CD8-positive, alpha-beta memory T cell (primary cell): ENCODE results near the gene ZNF853. TPM values are rescaled to one million over a fixed set of nuclear protein-coding genes. Genes with fewer than 3 reads are reported as not detected.

Experiments
- CTCF ChIA-PET: fragments of 350-600 bp; sonication (Branson Sonifier 250); formaldehyde crosslinking; loops from one replicate; lab custom pipeline; 2021; ENCODE audit warnings: antibody characterized with exemption; lab: Charles Lee
- POLR2A ChIA-PET: fragments of 350-600 bp; sonication (Branson Sonifier 250); formaldehyde crosslinking; loops from one replicate; lab custom pipeline; 2021; ENCODE audit warnings: antibody characterized with exemption; lab: Charles Lee
- DNase-seq, 5 donors: peaks; one replicate each; pipeline versions ENCODE4 v3.0.0 to v3.0.0-alpha.2; 2020 to 2022; ENCODE audit warnings: mixed read lengths in 1 of 5
- H3K27ac ChIP-seq: one replicate; pipeline ENCODE4 v1.7.0; 2013; ENCODE audit warnings: low read depth, mild to moderate bottlenecking, low read length, moderate library complexity
- H3K27me3 ChIP-seq: 2 replicates; pipeline ENCODE4 v1.7.0; 2013; ENCODE audit warnings: low read length, mild to moderate bottlenecking; ENCODE audit not compliant: insufficient read depth, poor library complexity, severe bottlenecking
- H3K36me3 ChIP-seq: 2 replicates; pipeline ENCODE4 v1.7.0; 2013; ENCODE audit warnings: mild to moderate bottlenecking, low read length, moderate library complexity; ENCODE audit not compliant: insufficient read depth
- H3K4me1 ChIP-seq: 2 replicates; pipeline ENCODE4 v1.7.0; 2013; ENCODE audit warnings: mild to moderate bottlenecking, low read length, moderate library complexity; ENCODE audit not compliant: insufficient read depth
- H3K4me3 ChIP-seq: 2 replicates; pipeline ENCODE4 v1.7.0; 2013; ENCODE audit warnings: mild to moderate bottlenecking, low read length
- H3K9me3 ChIP-seq: 2 replicates; pipeline ENCODE4 v1.7.0; 2013; ENCODE audit warnings: mild to moderate bottlenecking, low read length
- H3K27ac Mint-ChIP-seq, 8 donors: one replicate each; pipeline ENCODE4 v1.8.0; 2020 to 2021; ENCODE audit warnings: mixed read lengths in 8 of 8, mild to moderate bottlenecking in 6 of 8, inconsistent platforms in 3 of 8, moderate library complexity in 3 of 8
- H3K27me3 Mint-ChIP-seq, 2 donors: one replicate each; pipeline ENCODE4 v1.8.0; 2020 to 2021; ENCODE audit warnings: mixed read lengths in 2 of 2, mild to moderate bottlenecking in 1 of 2, moderate library complexity in 1 of 2
- H3K36me3 Mint-ChIP-seq, 3 donors: one replicate each; pipeline ENCODE4 v1.8.0; 2020 to 2021; ENCODE audit warnings: mixed read lengths in 3 of 3, inconsistent platforms in 1 of 3, mild to moderate bottlenecking in 1 of 3
- H3K4me1 Mint-ChIP-seq, 3 donors: one replicate each; pipeline ENCODE4 v1.8.0; 2020 to 2021; ENCODE audit warnings: mixed read lengths in 3 of 3, inconsistent platforms in 1 of 3, mild to moderate bottlenecking in 1 of 3
- H3K4me3 Mint-ChIP-seq, 7 donors: one replicate each; pipeline ENCODE4 v1.8.0; 2020 to 2021; ENCODE audit warnings: mixed read lengths in 7 of 7, mild to moderate bottlenecking in 6 of 7, moderate library complexity in 4 of 7, inconsistent platforms in 2 of 7
- H3K9me3 Mint-ChIP-seq, 5 donors: one replicate each; pipeline ENCODE4 v1.8.0; 2020 to 2022; ENCODE audit warnings: mixed read lengths in 5 of 5, mild to moderate bottlenecking in 3 of 5, moderate library complexity in 2 of 5, inconsistent platforms in 1 of 5
- polyA plus RNA-seq: library from polyadenylated mRNA; unstranded; fragments of 300-500 nt; fragmentation: Illumina TruSeq; gene quantifications from one replicate; pipeline ENCODE4 v1.2.3, GENCODE V29; 2021
- total RNA-seq, 2 experiments: library from RNA; stranded (reverse); gene quantifications; one replicate each; pipeline ENCODE4 v1.2.3, GENCODE V29; 2021

ZNF853 gene
- total and polyA plus RNA-seq, 3 experiments from 2014 or later, result 3.5 to 11.2 (median 4.5) TPM

- no peaks in the 10 kb centered on the region for H3K27me3 Mint-ChIP-seq
- H3K4me3 ChIP-seq, result no peak overlapping the region
- CTCF ChIA-PET, result no interaction called here
- peak overlapping the region; percentile 61 to 96 (median 90) for H3K27ac Mint-ChIP-seq
- no peak for DNase-seq
- H3K9me3 ChIP-seq, result no peaks in the 10 kb centered on the region
- H3K4me1 ChIP-seq, result peaks cover 22% of the 10 kb centered on the region
- no peaks in the 10 kb centered on the region for H3K27me3 ChIP-seq
- peak overlapping the region; percentile 64 to 90 (median 85) for H3K4me3 Mint-ChIP-seq
- no peaks in the 10 kb centered on the region for H3K9me3 Mint-ChIP-seq
- H3K4me1 Mint-ChIP-seq, result peaks cover 25 to 44% (median 31%) of the 10 kb centered on the region in 3 donors
- peaks cover 0 to 56% (median 4%) of the 10 kb centered on the region in 3 donors for H3K36me3 Mint-ChIP-seq
- no peak overlapping the region for H3K27ac ChIP-seq
- POLR2A ChIA-PET, result no interaction called here
- H3K36me3 ChIP-seq, result no peaks in the 10 kb centered on the region
Observed at GRCh38 chr7:6639627-6640026, 24.2 kb downstream of the ZNF853 start.

GRCh38 chr7:6640246-6640721 lies 24.9 kb downstream of the ZNF853 start:
- H3K9me3 Mint-ChIP-seq, result no peaks in the 10 kb centered on the region

DNA sequence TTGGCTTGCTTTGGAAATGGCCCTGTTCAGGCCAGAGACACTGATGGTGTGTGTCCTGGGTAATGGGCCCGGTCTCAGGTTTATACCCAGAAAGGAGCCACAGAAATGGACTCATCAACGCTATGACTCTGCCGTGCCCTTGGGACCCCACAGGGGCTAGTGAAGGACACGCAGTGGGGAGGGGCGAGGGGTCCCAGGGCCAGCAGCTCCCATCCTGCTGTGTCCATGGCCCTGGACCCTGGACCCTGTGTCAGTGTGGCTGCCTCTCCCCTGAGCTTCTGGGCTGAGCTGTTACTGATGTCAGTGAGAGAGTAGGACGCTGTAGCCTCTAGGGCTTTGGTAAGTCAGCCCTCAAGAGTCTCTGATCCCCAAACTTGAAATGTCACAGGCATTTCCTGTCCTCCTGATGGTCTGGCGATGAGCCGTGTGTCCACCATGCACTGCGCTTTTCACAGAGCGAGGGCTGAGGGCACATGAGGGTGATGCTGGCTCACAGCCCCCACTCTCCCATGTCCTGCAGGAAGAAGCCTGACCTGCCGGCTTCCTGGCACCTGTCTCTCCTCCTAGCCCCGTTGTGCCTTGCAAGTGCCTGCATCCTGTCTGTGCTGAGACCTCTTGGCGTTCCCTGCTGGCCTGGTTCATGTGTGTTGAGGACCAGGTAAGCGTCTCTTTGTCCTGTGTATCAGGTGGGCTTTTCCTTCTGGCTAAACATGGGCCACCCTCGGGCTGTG lies 26.1 kb downstream of the ZNF853 start:
- Histone ChIP-seq H3K36me3 (no peaks in the 10 kb centered on the region), H3K4me3 (no peak overlapping the region), H3K9me3 (no peaks in the 10 kb centered on the region), H3K27me3 (no peaks in the 10 kb centered on the region), H3K27ac (no peak overlapping the region), H3K4me1 (peaks cover 22% of the 10 kb centered on the region)
- peak overlapping the region in 1 of 8 donors; percentile 79 for H3K27ac Mint-ChIP-seq
- H3K4me1 Mint-ChIP-seq, result peaks cover 25 to 37% (median 31%) of the 10 kb centered on the region in 3 donors
- no peaks in the 10 kb centered on the region for H3K27me3 Mint-ChIP-seq
- no peaks in the 10 kb centered on the region for H3K9me3 Mint-ChIP-seq
- H3K4me3 Mint-ChIP-seq, result peak overlapping the region in 1 of 7 donors; percentile 37
- H3K36me3 Mint-ChIP-seq, result peaks cover 0 to 74% (median 4%) of the 10 kb centered on the region in 3 donors
- ChIA-PET POLR2A (no interaction called here), CTCF (no interaction called here)
- no peak for DNase-seq

More at GRCh38 chr7:6640246-6640721, 24.9 kb downstream of the ZNF853 start:
- H3K27ac ChIP-seq, result no peak overlapping the region
- DNase-seq, result no peak
- peak overlapping the region; percentile 36 to 94 (median 86) for H3K27ac Mint-ChIP-seq
- no peaks in the 10 kb centered on the region for H3K27me3 ChIP-seq
- peak overlapping the region in 6 of 7 donors; percentile 6 to 85 (median 60) for H3K4me3 Mint-ChIP-seq
- peaks cover 0 to 63% (median 4%) of the 10 kb centered on the region in 3 donors for H3K36me3 Mint-ChIP-seq
- ChIA-PET POLR2A (no interaction called here), CTCF (no interaction called here)
- no peaks in the 10 kb centered on the region for H3K36me3 ChIP-seq
- H3K4me1 Mint-ChIP-seq, result peaks cover 25 to 41% (median 31%) of the 10 kb centered on the region in 3 donors
- H3K4me3 ChIP-seq, result no peak overlapping the region
- H3K27me3 Mint-ChIP-seq, result no peaks in the 10 kb centered on the region
- H3K4me1 ChIP-seq, result peaks cover 22% of the 10 kb centered on the region
- no peaks in the 10 kb centered on the region for H3K9me3 ChIP-seq

- no peak overlapping the region for H3K27ac ChIP-seq
- no peak overlapping the region for H3K4me3 ChIP-seq
- Mint-ChIP-seq H3K9me3 (no peaks in the 10 kb centered on the region), H3K4me1 (peaks cover 25 to 38% (median 31%) of the 10 kb centered on the region in 3 donors), H3K27ac (no peak overlapping the region), H3K4me3 (no peak overlapping the region), H3K27me3 (no peaks in the 10 kb centered on the region), H3K36me3 (peaks cover 0 to 82% (median 4%) of the 10 kb centered on the region in 3 donors)
- DNase-seq, result no peak
- peaks cover 22% of the 10 kb centered on the region for H3K4me1 ChIP-seq
- H3K27me3 ChIP-seq, result no peaks in the 10 kb centered on the region
- no peaks in the 10 kb centered on the region for H3K9me3 ChIP-seq
- POLR2A ChIA-PET, result no interaction called here
- H3K36me3 ChIP-seq, result peaks cover 4% of the 10 kb centered on the region
- CTCF ChIA-PET, result no interaction called here
Observed at GRCh38 chr7:6642239-6642839, 26.9 kb downstream of the ZNF853 start.

DNA sequence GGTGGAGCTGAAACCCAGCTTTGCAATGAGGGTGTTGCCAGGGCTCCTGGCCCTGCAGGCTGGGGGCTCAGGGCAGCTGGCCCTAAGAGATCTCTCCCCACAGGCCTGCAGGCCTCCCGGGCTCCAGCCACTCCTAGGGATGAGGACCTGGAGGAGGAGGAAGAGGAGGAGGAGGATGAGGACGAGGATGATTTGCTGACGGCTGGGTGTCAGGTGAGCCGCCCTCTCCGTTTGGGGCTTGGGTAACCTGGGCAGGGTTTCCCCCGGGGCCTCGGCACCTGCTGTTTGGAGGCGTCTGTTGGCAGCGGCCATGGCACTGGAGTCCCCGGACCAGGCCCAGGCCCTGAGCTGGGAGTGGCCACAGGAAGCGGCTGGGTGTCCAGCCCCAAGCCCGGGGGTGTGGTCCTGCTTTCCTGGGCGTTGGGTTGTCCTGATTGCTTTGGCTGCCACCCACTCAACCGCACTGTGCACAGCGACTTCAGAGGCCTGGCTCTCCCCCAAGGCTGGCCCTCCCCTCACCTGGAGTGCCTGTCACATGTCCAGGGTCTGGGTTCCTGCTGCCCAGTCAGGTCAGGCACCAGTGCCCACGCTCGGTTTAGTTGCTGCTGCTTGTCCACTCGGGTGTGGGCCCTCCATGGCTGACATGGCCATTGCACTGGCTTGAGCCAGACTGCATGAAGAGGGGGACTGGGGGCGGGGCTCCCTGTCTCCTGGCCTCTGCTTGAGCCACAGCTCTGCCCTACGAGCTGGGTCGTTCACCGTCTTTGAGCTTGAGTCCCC lies 27.6 kb downstream of the ZNF853 start:
- H3K4me3 Mint-ChIP-seq, result no peak overlapping the region
- DNase-seq, result no peak
- Histone ChIP-seq H3K27me3 (no peaks in the 10 kb centered on the region), H3K4me3 (no peak overlapping the region), H3K9me3 (no peaks in the 10 kb centered on the region), H3K4me1 (peaks cover 19% of the 10 kb centered on the region), H3K27ac (no peak overlapping the region), H3K36me3 (peaks cover 4% of the 10 kb centered on the region)
- ChIA-PET POLR2A (no interaction called here), CTCF (no interaction called here)
- no peak overlapping the region for H3K27ac Mint-ChIP-seq
- H3K36me3 Mint-ChIP-seq, result peaks cover 0 to 86% (median 4%) of the 10 kb centered on the region in 3 donors
- no peaks in the 10 kb centered on the region for H3K27me3 Mint-ChIP-seq
- no peaks in the 10 kb centered on the region for H3K9me3 Mint-ChIP-seq
- H3K4me1 Mint-ChIP-seq, result peaks cover 21 to 35% (median 27%) of the 10 kb centered on the region in 3 donors

DNA sequence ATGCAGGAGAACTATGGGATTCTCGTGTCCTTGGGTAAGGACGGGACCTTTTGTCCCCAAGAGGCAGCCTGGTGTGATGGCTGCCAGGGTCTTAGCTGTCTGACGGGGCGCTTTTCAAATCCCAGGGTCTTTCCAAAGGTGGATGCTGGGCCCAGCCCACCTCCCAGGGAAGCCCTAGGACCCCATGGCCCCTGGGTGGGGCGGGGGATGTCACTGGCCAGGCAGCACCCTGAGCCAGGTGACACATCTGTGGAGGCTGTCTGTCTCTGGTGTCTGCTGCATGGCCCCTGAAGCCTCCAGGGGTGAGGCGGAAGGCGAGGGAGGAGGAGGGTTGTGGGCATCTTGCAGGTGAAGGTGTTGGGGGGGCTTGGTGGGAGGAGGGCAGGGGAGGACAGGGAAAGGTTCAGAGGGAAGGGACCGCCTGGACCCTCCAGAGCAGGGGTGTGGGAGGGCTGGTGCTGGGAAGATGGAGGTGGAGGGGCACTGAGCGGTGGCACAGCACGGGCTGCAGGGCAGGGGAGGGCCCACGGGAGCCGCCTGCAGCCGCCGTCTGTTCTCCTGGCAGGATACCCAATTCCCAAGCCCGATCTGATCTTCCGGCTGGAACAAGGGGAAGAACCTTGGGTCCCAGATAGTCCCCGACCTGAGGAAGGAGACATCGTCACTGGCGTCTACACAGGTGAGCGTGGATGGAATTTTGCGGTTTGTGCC lies 28.7 kb downstream of the ZNF853 start:
- Histone ChIP-seq H3K27me3 (no peaks in the 10 kb centered on the region), H3K36me3 (peaks cover 4% of the 10 kb centered on the region), H3K27ac (no peak overlapping the region), H3K4me1 (peaks cover 9% of the 10 kb centered on the region), H3K9me3 (no peaks in the 10 kb centered on the region), H3K4me3 (no peak overlapping the region)
- H3K36me3 Mint-ChIP-seq, result peaks cover 0 to 90% (median 5%) of the 10 kb centered on the region in 3 donors
- no peaks in the 10 kb centered on the region for H3K9me3 Mint-ChIP-seq
- peaks cover 13 to 25% (median 17%) of the 10 kb centered on the region in 3 donors for H3K4me1 Mint-ChIP-seq
- no peak for DNase-seq
- CTCF ChIA-PET, result no interaction called here
- H3K4me3 Mint-ChIP-seq, result no peak overlapping the region
- H3K27ac Mint-ChIP-seq, result no peak overlapping the region
- POLR2A ChIA-PET, result interaction anchor here (0.5 kb wide), 1 partner anchor 16 kb away, joined by 3 read pairs; no protein-coding TSS in a partner anchor
- no peaks in the 10 kb centered on the region for H3K27me3 Mint-ChIP-seq

- peaks cover 2% of the 10 kb centered on the region for H3K4me1 ChIP-seq
- H3K4me3 Mint-ChIP-seq, result no peak overlapping the region
- H3K4me1 Mint-ChIP-seq, result peaks cover 10 to 18% (median 11%) of the 10 kb centered on the region in 3 donors
- H3K36me3 Mint-ChIP-seq, result peaks cover 0 to 90% (median 5%) of the 10 kb centered on the region in 3 donors
- no peak overlapping the region for H3K27ac ChIP-seq
- ChIA-PET POLR2A (interaction anchor here (0.5 kb wide), 1 partner anchor 15 kb away, joined by 3 read pairs; no protein-coding TSS in a partner anchor), CTCF (no interaction called here)
- H3K4me3 ChIP-seq, result no peak overlapping the region
- H3K27me3 Mint-ChIP-seq, result no peaks in the 10 kb centered on the region
- H3K36me3 ChIP-seq, result peaks cover 4% of the 10 kb centered on the region
- H3K9me3 Mint-ChIP-seq, result no peaks in the 10 kb centered on the region
- no peaks in the 10 kb centered on the region for H3K9me3 ChIP-seq
- no peaks in the 10 kb centered on the region for H3K27me3 ChIP-seq
- DNase-seq, result no peak
- peak overlapping the region in 1 of 8 donors; percentile 81 for H3K27ac Mint-ChIP-seq
Observed at GRCh38 chr7:6644728-6645127, 29.3 kb downstream of the ZNF853 start.
